GM10248 (cell line): ENCODE data around the gene GSTM4.

Experiments used
- CTCF ChIA-PET: fragments of 300-600 bp; sonication (Branson Sonifier 250); formaldehyde crosslinking; extraction: SDS; loops from one replicate; lab custom pipeline; 2021; ENCODE audit warnings: antibody characterized with exemption; lab: Yijun Ruan, JAX
- POLR2A ChIA-PET: fragments of 350-650 bp; sonication (Branson Sonifier 250); formaldehyde crosslinking; extraction: SDS; loops from one replicate; lab custom pipeline; 2020; ENCODE audit warnings: antibody characterized with exemption; lab: Yijun Ruan, JAX
- DNase-seq: peaks from one replicate; pipeline ENCODE4 v3.0.0; 2012; ENCODE audit errors: extremely low spot score
- CTCF ChIP-seq: IDR thresholded peaks from 2 replicates; pipeline ENCODE4 v1.5.1; 2012; ENCODE audit warnings: mild to moderate bottlenecking, low read depth; ENCODE audit errors: extremely low read depth, missing control alignments, control extremely low read depth

The GSTM4 gene

GRCh38 chr1:109627692-109628399, 28.1 kb upstream of the GSTM4 start:
- peak; percentile 16 for DNase-seq
- CTCF ChIA-PET: interaction anchor here (1.0 to 11.9 kb wide), 6 partner anchors 12 to 149 kb away, joined by 3 to 135 read pairs (median 6); no protein-coding TSS in a partner anchor
- POLR2A ChIA-PET: interaction anchor here (0.5 kb wide), 1 partner anchor 72 kb away, joined by 6 read pairs; no protein-coding TSS in a partner anchor
- TF ChIP-seq CTCF: no peak

GRCh38 chr1:109628540-109629321, 27.2 kb upstream of the GSTM4 start:
- TF ChIP-seq CTCF: no peak
- ChIA-PET CTCF (interaction anchor here (0.6 to 11.9 kb wide), 11 partner anchors 11 to 356 kb away, joined by 3 to 135 read pairs (median 4); partner anchors contain the start of genes AHCYL1 and GNAI3), POLR2A (interaction anchor here (0.5 kb wide), 1 partner anchor 73 kb away, joined by 6 read pairs; no protein-coding TSS in a partner anchor)
- DNase-seq: no peak

- CTCF ChIA-PET: interaction anchor here (0.6 to 11.9 kb wide), 17 partner anchors 9 to 355 kb away, joined by 3 to 135 read pairs (median 4); partner anchors contain the start of genes AHCYL1, AMPD2, GNAI3 and GNAT2
- POLR2A ChIA-PET: no interaction called here
- DNase-seq: peak; percentile 24
- TF ChIP-seq CTCF: no peak
Observed at GRCh38 chr1:109629372-109630030, 26.4 kb upstream of the GSTM4 start.

- peak; percentile 59 for DNase-seq
- TF ChIP-seq CTCF: peak; percentile 29
- ChIA-PET POLR2A (interaction anchor here (0.8 to 1.4 kb wide), 2 partner anchors 82 to 84 kb away, joined by 5 read pairs; partner anchors contain the start of gene GNAI3), CTCF (interaction anchor here (0.8 to 11.9 kb wide), 22 partner anchors 10 to 354 kb away, joined by 3 to 135 read pairs (median 4); partner anchors contain the start of genes AHCYL1, AMPD2, GNAI3 and GNAT2)
Observed at GRCh38 chr1:109630081-109630897, 25.6 kb upstream of the GSTM4 start.

GRCh38 chr1:109630898-109631512, 24.9 kb upstream of the GSTM4 start:
- no peak for TF ChIP-seq CTCF
- CTCF ChIA-PET: interaction anchor here (0.8 to 11.9 kb wide), 19 partner anchors 9 to 354 kb away, joined by 3 to 135 read pairs (median 4); partner anchors contain the start of genes AHCYL1, AMPD2, GNAI3 and GNAT2
- DNase-seq: peak; percentile 11
- POLR2A ChIA-PET: interaction anchor here (0.8 to 1.4 kb wide), 2 partner anchors 83 to 85 kb away, joined by 5 read pairs; partner anchors contain the start of gene GNAI3
